GM10248 (cell line): ENCODE results near the gene TMEM87B.
"Not testable (repeated sequence)": the region's sequence is repeated elsewhere in the genome, so short reads cannot be mapped to it uniquely, and the experiment has no call there.

Experiments used
- CTCF ChIA-PET: fragments of 300-600 bp; sonication (Branson Sonifier 250); formaldehyde crosslinking; extraction: SDS; loops from one replicate; lab custom pipeline; 2021; ENCODE audit warnings: antibody characterized with exemption; lab: Yijun Ruan, JAX
- POLR2A ChIA-PET: fragments of 350-650 bp; sonication (Branson Sonifier 250); formaldehyde crosslinking; extraction: SDS; loops from one replicate; lab custom pipeline; 2020; ENCODE audit warnings: antibody characterized with exemption; lab: Yijun Ruan, JAX
- DNase-seq: peaks from one replicate; pipeline ENCODE4 v3.0.0; 2012; ENCODE audit errors: extremely low spot score
- TF ChIP-seq, protein P1 (sequence below): IDR thresholded peaks from 2 replicates; pipeline ENCODE4 v1.5.1; 2012; ENCODE audit warnings: mild to moderate bottlenecking, low read depth; ENCODE audit errors: extremely low read depth, missing control alignments, control extremely low read depth

TMEM87B gene

GRCh38 chr2:112059671-112060070 lies 4.6 kb downstream of the TMEM87B start:
- no peak for DNase-seq
- POLR2A ChIA-PET, result no interaction called here
- TF ChIP-seq, protein P1, sequence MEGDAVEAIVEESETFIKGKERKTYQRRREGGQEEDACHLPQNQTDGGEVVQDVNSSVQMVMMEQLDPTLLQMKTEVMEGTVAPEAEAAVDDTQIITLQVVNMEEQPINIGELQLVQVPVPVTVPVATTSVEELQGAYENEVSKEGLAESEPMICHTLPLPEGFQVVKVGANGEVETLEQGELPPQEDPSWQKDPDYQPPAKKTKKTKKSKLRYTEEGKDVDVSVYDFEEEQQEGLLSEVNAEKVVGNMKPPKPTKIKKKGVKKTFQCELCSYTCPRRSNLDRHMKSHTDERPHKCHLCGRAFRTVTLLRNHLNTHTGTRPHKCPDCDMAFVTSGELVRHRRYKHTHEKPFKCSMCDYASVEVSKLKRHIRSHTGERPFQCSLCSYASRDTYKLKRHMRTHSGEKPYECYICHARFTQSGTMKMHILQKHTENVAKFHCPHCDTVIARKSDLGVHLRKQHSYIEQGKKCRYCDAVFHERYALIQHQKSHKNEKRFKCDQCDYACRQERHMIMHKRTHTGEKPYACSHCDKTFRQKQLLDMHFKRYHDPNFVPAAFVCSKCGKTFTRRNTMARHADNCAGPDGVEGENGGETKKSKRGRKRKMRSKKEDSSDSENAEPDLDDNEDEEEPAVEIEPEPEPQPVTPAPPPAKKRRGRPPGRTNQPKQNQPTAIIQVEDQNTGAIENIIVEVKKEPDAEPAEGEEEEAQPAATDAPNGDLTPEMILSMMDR, result no peak
- CTCF ChIA-PET, result interaction anchor here (1.1 kb wide), 1 partner anchor 10 kb away, joined by 3 read pairs; no protein-coding TSS in a partner anchor

GRCh38 chr2:112061299-112061698 lies 6.2 kb downstream of the TMEM87B start:
- ChIA-PET POLR2A (interaction anchor here (0.5 kb wide), 1 partner anchor 19 kb away, joined by 6 read pairs; no protein-coding TSS in a partner anchor), CTCF (no interaction called here)
- no peak for DNase-seq
- TF ChIP-seq, protein P1, result no peak

DNA sequence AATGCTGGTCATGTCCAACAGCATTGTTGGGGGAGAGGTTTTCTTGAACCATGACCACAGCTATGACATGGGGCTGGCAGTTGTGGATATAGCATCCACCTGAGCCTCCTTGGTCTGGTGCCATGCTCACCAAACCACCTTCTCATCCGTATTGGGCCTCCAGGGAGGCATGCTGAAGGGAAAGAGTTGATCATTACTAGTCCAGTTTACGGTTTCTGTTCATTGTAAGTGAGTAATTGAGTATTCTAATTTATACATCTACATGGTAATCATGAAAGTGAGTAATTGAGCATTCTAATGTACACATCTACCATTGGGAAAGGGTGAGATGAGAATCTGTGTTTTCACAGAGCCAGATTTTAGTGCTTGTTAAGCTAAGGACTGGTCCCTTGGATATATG lies 6.8 kb downstream of the TMEM87B start:
- ChIA-PET POLR2A (interaction anchor here (0.5 kb wide), 1 partner anchor 18 kb away, joined by 6 read pairs; no protein-coding TSS in a partner anchor), CTCF (no interaction called here)
- TF ChIP-seq, protein P1, result no peak
- no peak for DNase-seq

DNA sequence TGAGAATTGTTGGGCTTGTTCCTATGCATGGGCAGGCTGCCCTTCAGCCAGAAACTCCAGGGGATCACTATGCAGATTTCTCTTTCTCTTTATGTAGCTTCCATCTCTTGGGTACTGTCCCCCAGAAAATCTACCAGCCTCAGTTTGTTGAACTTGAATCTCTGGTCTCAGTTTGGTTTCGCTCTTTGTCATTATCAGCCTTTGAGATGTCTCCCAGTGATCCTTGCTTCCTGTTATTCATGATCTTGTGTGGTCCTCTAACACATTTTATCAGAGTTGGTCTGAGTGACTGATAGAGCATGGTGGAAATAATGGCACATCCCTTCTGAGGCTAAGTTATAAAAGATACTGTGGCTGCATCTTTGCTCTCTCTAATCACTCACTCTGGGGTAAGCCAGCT lies 7.8 kb downstream of the TMEM87B start:
- ChIA-PET CTCF (interaction anchor here (1.6 to 1.9 kb wide), 2 partner anchors 8 to 19 kb away, joined by 4 to 5 read pairs; partner anchors contain the start of gene TMEM87B), POLR2A (no interaction called here)
- TF ChIP-seq, protein P1, result no peak
- DNase-seq, result no peak

DNA sequence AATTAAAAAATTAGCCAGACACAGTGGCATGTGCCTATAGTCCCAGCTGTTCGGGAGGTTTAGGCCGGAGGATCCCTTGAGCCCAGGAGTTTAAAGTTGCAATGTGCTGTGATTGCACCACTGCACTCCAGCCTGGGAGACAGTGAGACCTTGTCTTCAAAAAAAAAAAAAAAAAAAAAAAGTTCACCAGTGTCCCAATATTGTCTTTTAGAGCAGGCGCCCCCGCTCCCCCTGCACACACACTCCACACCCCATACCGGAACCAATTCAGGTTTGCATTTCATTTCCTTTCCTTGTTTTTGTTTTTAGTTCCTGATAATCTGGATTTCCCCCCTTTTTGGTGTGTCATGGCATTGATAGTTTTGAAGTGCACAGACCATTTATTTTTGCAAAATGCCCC lies 10.4 kb downstream of the TMEM87B start:
- ChIA-PET CTCF (no interaction called here), POLR2A (no interaction called here)
- TF ChIP-seq, protein P1, result no peak
- no peak for DNase-seq

DNA sequence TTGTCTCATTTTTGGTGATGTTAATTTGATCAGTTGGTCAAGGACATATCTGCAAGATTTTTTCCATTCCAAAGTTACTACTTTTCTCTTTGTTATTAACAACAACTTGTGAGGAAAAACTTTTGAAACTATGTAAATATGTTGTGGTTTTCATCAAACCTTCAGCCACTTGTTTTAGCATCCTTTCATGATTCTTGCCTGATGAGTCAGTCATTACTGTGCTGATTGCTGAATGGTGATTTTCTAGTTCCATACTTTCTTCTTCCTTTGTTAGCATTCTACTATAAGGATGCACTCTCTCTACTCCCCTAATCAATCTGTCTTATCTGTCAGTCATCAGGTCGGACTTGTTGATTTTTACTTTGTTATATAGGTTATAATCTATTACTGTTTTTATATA lies 10.9 kb downstream of the TMEM87B start:
- TF ChIP-seq, protein P1, result no peak
- CTCF ChIA-PET, result no interaction called here
- POLR2A ChIA-PET, result no interaction called here
- DNase-seq, result no peak

DNA sequence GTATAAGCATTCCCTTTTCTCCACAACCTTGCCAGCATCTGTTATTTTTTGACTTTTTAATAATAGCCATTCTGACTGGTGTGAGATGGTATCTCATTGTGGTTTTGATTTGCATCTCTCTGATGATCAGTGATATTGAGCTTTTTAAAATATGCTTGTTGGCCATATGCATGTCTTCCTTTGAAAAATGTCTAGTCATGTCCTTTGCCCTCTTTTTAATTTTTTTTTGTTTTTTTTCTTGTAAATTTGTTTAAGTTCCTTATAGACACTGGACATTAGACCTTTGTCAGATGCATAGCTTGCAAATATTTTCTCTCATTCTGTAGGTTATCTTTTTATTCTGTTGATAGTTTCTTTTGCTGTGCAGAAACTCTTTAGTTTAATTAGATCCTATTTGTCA lies 14.7 kb downstream of the TMEM87B start:
- DNase-seq, POLR2A ChIA-PET: not testable (repeated sequence)
- CTCF ChIA-PET, result interaction anchor here (1.0 kb wide), 1 partner anchor 11 kb away, joined by 4 read pairs; no protein-coding TSS in a partner anchor
